ENCODE measurements around the gene SSNA1.

Gene SSNA1

DNA sequence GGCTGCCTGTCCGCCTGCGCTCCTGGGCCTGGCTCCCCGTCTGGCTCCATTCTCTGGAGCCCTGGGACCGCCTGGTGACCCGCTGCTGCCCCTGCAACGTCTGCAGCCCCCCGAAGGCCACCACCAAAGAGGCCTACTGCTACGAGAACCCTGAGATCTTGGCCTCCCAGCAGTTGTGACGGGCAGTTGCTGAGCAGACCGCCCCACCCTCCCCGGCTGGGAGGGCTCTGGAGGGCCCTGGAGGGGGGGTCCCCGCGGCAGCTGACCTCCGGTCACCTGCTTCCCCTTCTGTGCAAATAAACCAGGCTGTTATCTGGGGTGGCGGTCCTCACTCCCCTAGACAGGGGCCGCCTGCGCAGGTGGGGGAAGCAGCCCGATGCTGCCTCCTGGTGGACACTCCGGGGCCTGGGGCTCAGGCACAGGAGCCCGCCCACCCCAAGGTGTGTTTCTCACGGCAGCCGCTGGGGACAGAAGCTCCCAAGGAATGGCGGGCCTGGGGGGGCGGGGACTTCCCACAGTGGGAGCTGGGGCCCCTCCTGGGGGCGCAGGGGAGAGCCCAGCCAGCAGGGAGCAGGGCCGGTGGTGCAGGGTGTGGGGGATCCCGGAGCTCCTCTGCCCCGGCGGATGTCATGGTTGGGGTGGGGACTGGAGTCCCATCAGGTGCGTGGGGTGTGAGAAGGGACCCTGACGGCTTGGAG lies 47.9 kb downstream of the SSNA1 start:
- Histone ChIP-seq H2BK15ac (ENCODE audit: low read length) (peak overlapping the region; percentile 98), H3K4me3 (ENCODE audit: low read length in 2 of 2) (peak overlapping the region in 1 of 2 donors; percentile 46), H3K27ac (replicated peaks; ENCODE audit: low read length) (no peak overlapping the region), H2BK5ac (ENCODE audit: low read length) (peak overlapping the region; percentile 97), H3K14ac (ENCODE audit: low read length) (peak overlapping the region; percentile 56), H3K18ac (ENCODE audit: low read length) (peak overlapping the region; percentile 95), H2BK120ac (ENCODE audit: low read depth, low read length) (no peak overlapping the region), H3K23ac (ENCODE audit: low read depth, low read length, poor library complexity) (peak overlapping the region; percentile 89), H3K9ac (ENCODE audit: low read depth, low read length, poor library complexity) (peak overlapping the region; percentile 70), H3K4ac (ENCODE audit: low read length) (peak overlapping the region; percentile 66), H3K79me1 (ENCODE audit: low read depth, low read length) (peaks cover 12% of the 10 kb centered on the region), H3K27me3 (ENCODE audit: control insufficient read depth in 3 of 3, insufficient read depth in 3 of 3, low read depth in 1 of 3, low read length in 3 of 3) (peaks cover 0 to 3% (median 0%) of the 10 kb centered on the region in 3 experiments), H3K4me1 (ENCODE audit: control insufficient read depth in 2 of 2, insufficient read depth in 1 of 2, low read depth in 1 of 2, low read length in 2 of 2) (peaks cover 15% of the 10 kb centered on the region in 2 donors), H4K8ac (ENCODE audit: low read depth, low read length) (no peak overlapping the region), H3K36me3 (replicated peaks in 1 of 2; ENCODE audit: control insufficient read depth in 2 of 2, insufficient read depth in 2 of 2, low read length in 2 of 2) (peaks cover 0 to 5% of the 10 kb centered on the region in 2 donors), H3K9me3 (replicated peaks in 1 of 2; ENCODE audit: control insufficient read depth in 2 of 2, insufficient read depth in 1 of 2, low read depth in 1 of 2, low read length in 2 of 2) (no peaks in the 10 kb centered on the region), H3K4me2 (ENCODE audit: insufficient read depth, low read length, poor library complexity, severe bottlenecking) (peak overlapping the region; percentile 25), H2BK12ac (ENCODE audit: low read length) (peak overlapping the region; percentile 73), H2AFZ (ENCODE audit: low read length) (no peak overlapping the region), H4K91ac (ENCODE audit: low read depth, low read length, poor library complexity) (no peak overlapping the region), H2AK5ac (ENCODE audit: low read depth, low read length) (peak overlapping the region; percentile 100)
- WGBS, 2 donors (ENCODE audit: extremely low coverage in 2 of 2, insufficient read length in 2 of 2, insufficient replicate concordance in 1 of 2), result no CpG with 5 or more reads among the region's 31 CpGs
- DNase-seq (ENCODE audit: low spot score), result peak; percentile 84

DNA sequence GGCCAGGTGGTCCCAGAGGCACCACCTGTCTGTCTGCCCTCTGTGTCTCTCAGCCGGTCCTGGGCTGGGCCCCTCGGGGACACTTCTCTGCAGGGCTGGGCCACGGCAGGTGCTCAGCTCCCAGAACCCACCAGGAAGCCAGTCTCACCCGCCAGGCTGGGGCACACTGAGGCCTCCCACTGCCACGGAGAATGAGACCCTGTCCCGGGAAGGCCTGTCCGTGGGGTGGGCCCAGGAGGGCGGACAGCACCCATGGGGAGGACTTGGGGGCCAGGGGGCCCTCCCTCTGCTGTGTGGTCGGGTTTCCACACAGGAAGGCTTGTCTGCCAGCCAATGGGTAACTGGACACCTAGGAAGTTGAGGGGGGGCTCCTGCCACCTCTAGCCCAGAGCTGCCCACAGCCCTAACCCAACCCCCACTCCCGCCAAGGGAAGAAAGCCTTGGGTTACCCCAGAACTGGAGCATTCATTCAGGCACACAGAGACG lies 48.5 kb downstream of the SSNA1 start:
- peak overlapping the region in 1 of 2 donors; percentile 46 for H3K4me3 ChIP-seq (ENCODE audit: low read length in 2 of 2)
- peaks cover 0 to 9% of the 10 kb centered on the region in 2 donors for H3K36me3 ChIP-seq (replicated peaks in 1 of 2; ENCODE audit: control insufficient read depth in 2 of 2, insufficient read depth in 2 of 2, low read length in 2 of 2)
- H3K79me1 ChIP-seq (ENCODE audit: low read depth, low read length), result peaks cover 15% of the 10 kb centered on the region
- H3K27me3 ChIP-seq (ENCODE audit: control insufficient read depth in 3 of 3, insufficient read depth in 3 of 3, low read depth in 1 of 3, low read length in 3 of 3), result peaks cover 0 to 2% (median 0%) of the 10 kb centered on the region in 3 experiments
- H3K18ac ChIP-seq (ENCODE audit: low read length), result peak overlapping the region; percentile 95
- H3K4me1 ChIP-seq (ENCODE audit: control insufficient read depth in 2 of 2, insufficient read depth in 1 of 2, low read depth in 1 of 2, low read length in 2 of 2), result peaks cover 15% of the 10 kb centered on the region in 2 donors
- peak overlapping the region; percentile 100 for H2AK5ac ChIP-seq (ENCODE audit: low read depth, low read length)
- H3K9me3 ChIP-seq (replicated peaks in 1 of 2; ENCODE audit: control insufficient read depth in 2 of 2, insufficient read depth in 1 of 2, low read depth in 1 of 2, low read length in 2 of 2), result no peaks in the 10 kb centered on the region
- no peak overlapping the region for H3K27ac ChIP-seq (replicated peaks; ENCODE audit: low read length)
- peak overlapping the region; percentile 56 for H3K14ac ChIP-seq (ENCODE audit: low read length)
- DNase-seq (ENCODE audit: low spot score), result no peak
- no CpG with 5 or more reads among the region's 11 CpGs for WGBS, 2 donors (ENCODE audit: extremely low coverage in 2 of 2, insufficient read length in 2 of 2, insufficient replicate concordance in 1 of 2)
- H2AFZ ChIP-seq (ENCODE audit: low read length), result no peak overlapping the region
- no peak overlapping the region for H4K91ac ChIP-seq (ENCODE audit: low read depth, low read length, poor library complexity)
- peak overlapping the region; percentile 60 for H3K9ac ChIP-seq (ENCODE audit: low read depth, low read length, poor library complexity)
- H2BK120ac ChIP-seq (ENCODE audit: low read depth, low read length), result no peak overlapping the region
- peak overlapping the region; percentile 73 for H2BK12ac ChIP-seq (ENCODE audit: low read length)
- H3K4me2 ChIP-seq (ENCODE audit: insufficient read depth, low read length, poor library complexity, severe bottlenecking), result peak overlapping the region; percentile 14
- H2BK15ac ChIP-seq (ENCODE audit: low read length), result peak overlapping the region; percentile 98
- H3K4ac ChIP-seq (ENCODE audit: low read length), result peak overlapping the region; percentile 66
- peak overlapping the region; percentile 89 for H3K23ac ChIP-seq (ENCODE audit: low read depth, low read length, poor library complexity)
- no peak overlapping the region for H4K8ac ChIP-seq (ENCODE audit: low read depth, low read length)
- peak overlapping the region; percentile 97 for H2BK5ac ChIP-seq (ENCODE audit: low read length)

DNA sequence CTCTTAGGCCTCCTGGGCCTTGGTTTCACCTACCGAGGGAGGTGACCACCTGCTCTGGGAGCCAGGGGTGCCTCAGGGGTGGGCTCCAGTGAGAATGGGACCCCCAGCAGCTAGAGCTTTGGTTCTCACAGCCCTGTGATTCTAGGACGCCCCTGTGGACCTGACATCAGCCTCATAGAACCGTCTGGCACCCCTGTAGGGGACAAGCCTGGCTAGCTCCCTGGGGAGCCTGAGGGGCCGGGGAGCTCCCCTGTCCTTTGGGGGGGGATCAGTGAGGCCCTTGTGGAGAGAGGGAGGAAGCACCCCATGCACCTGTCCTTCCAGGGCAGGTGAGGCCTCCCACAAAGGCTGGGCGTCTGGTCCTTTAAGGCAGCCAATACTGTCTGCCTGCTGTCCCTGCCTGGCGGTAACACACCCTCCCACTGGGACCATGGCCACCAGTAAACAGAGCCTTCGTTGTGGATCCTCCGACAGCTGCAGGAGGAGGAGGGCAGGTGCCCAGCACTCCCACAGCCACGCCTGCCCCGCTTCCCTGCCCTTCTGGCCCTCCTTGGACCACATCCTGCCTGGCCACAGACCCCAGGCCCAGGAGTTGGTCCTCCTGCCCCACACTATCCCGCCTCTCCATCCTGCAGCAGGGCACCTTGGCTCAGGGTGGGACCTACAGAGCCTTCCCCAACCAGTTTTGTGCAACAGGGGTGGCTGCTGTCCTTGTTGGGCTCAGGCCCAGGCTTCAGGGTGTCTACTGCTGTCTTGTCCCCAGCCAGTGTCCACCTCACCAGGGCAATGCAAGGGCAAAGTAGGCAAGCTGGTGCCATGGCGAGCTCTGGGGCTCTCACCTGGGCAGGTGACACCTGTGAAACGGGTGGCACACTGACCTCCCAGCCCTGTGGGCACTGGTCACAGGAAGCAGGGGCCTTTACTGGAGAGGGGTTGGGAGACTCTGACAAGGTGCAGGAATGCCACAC lies 49.6 kb downstream of the SSNA1 start:
- no peak overlapping the region for H3K4me2 ChIP-seq (ENCODE audit: insufficient read depth, low read length, poor library complexity, severe bottlenecking)
- no peak overlapping the region for H3K4me3 ChIP-seq (ENCODE audit: low read length in 2 of 2)
- WGBS, 2 donors (ENCODE audit: extremely low coverage in 2 of 2, insufficient read length in 2 of 2, insufficient replicate concordance in 1 of 2), result no CpG with 5 or more reads among the region's 13 CpGs
- H2BK5ac ChIP-seq (ENCODE audit: low read length), result no peak overlapping the region
- H3K18ac ChIP-seq (ENCODE audit: low read length), result no peak overlapping the region
- peaks cover 24% of the 10 kb centered on the region for H3K79me1 ChIP-seq (ENCODE audit: low read depth, low read length)
- no peak for DNase-seq (ENCODE audit: low spot score)
- no peak overlapping the region for H3K14ac ChIP-seq (ENCODE audit: low read length)
- H2BK120ac ChIP-seq (ENCODE audit: low read depth, low read length), result no peak overlapping the region
- no peaks in the 10 kb centered on the region for H3K9me3 ChIP-seq (replicated peaks in 1 of 2; ENCODE audit: control insufficient read depth in 2 of 2, insufficient read depth in 1 of 2, low read depth in 1 of 2, low read length in 2 of 2)
- no peak overlapping the region for H2AFZ ChIP-seq (ENCODE audit: low read length)
- peak overlapping the region; percentile 43 for H2BK15ac ChIP-seq (ENCODE audit: low read length)
- peak overlapping the region; percentile 89 for H3K23ac ChIP-seq (ENCODE audit: low read depth, low read length, poor library complexity)
- no peak overlapping the region for H3K27ac ChIP-seq (replicated peaks; ENCODE audit: low read length)
- peak overlapping the region; percentile 100 for H2AK5ac ChIP-seq (ENCODE audit: low read depth, low read length)
- H4K8ac ChIP-seq (ENCODE audit: low read depth, low read length), result peak overlapping the region; percentile 52
- peaks cover 11 to 19% of the 10 kb centered on the region in 2 donors for H3K36me3 ChIP-seq (replicated peaks in 1 of 2; ENCODE audit: control insufficient read depth in 2 of 2, insufficient read depth in 2 of 2, low read length in 2 of 2)
- no peak overlapping the region for H2BK12ac ChIP-seq (ENCODE audit: low read length)
- peak overlapping the region; percentile 38 for H3K9ac ChIP-seq (ENCODE audit: low read depth, low read length, poor library complexity)
- peaks cover 23 to 24% of the 10 kb centered on the region in 2 donors for H3K4me1 ChIP-seq (ENCODE audit: control insufficient read depth in 2 of 2, insufficient read depth in 1 of 2, low read depth in 1 of 2, low read length in 2 of 2)
- no peak overlapping the region for H4K91ac ChIP-seq (ENCODE audit: low read depth, low read length, poor library complexity)
- no peaks in the 10 kb centered on the region for H3K27me3 ChIP-seq (ENCODE audit: control insufficient read depth in 3 of 3, insufficient read depth in 3 of 3, low read depth in 1 of 3, low read length in 3 of 3)
- H3K4ac ChIP-seq (ENCODE audit: low read length), result no peak overlapping the region
